Body of pancreas (tissue), 4 donors: Measurements from ENCODE around the gene TPO.

ENCODE experiments used
- POLR2A ChIP-seq, 3 donors: fragments of 450-650 bp; IDR thresholded peaks; one replicate each; pipeline ENCODE4 v1.6.1; 2016; ENCODE audit warnings: antibody characterized with exemption in 3 of 3, mild to moderate bottlenecking in 2 of 3
- TF ChIP-seq, protein P1 (sequence below), 7 experiments: fragments of 450-650 bp in 4 of 7; fragments of 200-600 bp in 3 of 7; sonication (generic) in 3 of 7; IDR thresholded peaks; one replicate each; pipeline ENCODE4 v1.5.1; 2016 to 2019; ENCODE audit warnings: antibody characterized with exemption in 7 of 7

DNA sequence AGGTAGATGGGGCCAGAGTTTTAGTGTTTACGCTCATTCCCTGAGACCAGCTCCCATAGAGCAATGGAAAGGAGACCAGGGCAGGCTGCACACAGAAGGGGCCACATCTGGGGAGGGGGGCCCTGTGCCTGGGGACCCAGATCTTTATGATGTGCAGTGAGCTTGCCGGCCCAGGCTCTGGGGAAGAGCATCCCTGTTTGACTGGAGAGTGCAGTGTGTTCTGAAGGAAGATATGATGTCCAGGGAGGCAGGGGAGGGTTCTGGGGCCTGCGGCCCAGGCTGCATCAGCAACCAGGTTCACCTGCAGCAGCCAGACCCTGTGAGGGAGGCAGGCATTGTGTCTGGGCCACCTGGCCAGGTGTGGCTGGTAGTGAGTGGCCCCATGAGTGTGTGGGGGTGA is 13.8 kb downstream of the TPO start:
- TF ChIP-seq, protein P1, sequence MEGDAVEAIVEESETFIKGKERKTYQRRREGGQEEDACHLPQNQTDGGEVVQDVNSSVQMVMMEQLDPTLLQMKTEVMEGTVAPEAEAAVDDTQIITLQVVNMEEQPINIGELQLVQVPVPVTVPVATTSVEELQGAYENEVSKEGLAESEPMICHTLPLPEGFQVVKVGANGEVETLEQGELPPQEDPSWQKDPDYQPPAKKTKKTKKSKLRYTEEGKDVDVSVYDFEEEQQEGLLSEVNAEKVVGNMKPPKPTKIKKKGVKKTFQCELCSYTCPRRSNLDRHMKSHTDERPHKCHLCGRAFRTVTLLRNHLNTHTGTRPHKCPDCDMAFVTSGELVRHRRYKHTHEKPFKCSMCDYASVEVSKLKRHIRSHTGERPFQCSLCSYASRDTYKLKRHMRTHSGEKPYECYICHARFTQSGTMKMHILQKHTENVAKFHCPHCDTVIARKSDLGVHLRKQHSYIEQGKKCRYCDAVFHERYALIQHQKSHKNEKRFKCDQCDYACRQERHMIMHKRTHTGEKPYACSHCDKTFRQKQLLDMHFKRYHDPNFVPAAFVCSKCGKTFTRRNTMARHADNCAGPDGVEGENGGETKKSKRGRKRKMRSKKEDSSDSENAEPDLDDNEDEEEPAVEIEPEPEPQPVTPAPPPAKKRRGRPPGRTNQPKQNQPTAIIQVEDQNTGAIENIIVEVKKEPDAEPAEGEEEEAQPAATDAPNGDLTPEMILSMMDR (IDR thresholded peaks at IDR 0.05), result no peak
- no peak for TF ChIP-seq POLR2A (IDR thresholded peaks at IDR 0.05)
